WTC11 (cell line): ENCODE results near the gene TMEM272. TPM values are rescaled to one million over a fixed set of nuclear protein-coding genes. Genes with fewer than 3 reads are reported as not detected.

Experiments
- ATAC-seq: fragments of 200-7000 bp; cut with Tn5 transposase; 2 replicates; pipeline ENCODE4 v1.10.0; 2021; ENCODE audit warnings: mild to moderate bottlenecking, moderate library complexity
- CTCF ChIA-PET: fragments of 300-600 bp; sonication (Branson Sonifier 250); formaldehyde crosslinking; loops from one replicate; lab custom pipeline; 2021; ENCODE audit warnings: antibody characterized with exemption; lab: Charles Lee
- POLR2A ChIA-PET: fragments of 350-600 bp; sonication (Branson Sonifier 250); formaldehyde crosslinking; loops from one replicate; lab custom pipeline; 2021; ENCODE audit warnings: antibody characterized with exemption; lab: Charles Lee
- DNase-seq: peaks from one replicate; pipeline ENCODE4 v3.0.0; 2021; ENCODE audit warnings: low spot score
- H3K27ac Mint-ChIP-seq: 2 replicates; pipeline ENCODE4 v1.8.0; 2021; ENCODE audit warnings: mixed read lengths
- H3K27me3 Mint-ChIP-seq: 2 replicates; pipeline ENCODE4 v1.8.0; 2021; ENCODE audit warnings: low read depth, mild to moderate bottlenecking, moderate library complexity, mixed read lengths
- H3K36me3 Mint-ChIP-seq: 2 replicates; pipeline ENCODE4 v1.8.0; 2021; ENCODE audit warnings: mixed read lengths
- H3K4me1 Mint-ChIP-seq: 2 replicates; pipeline ENCODE4 v1.8.0; 2022; ENCODE audit warnings: mixed read lengths
- H3K4me3 Mint-ChIP-seq: 2 replicates; pipeline ENCODE4 v1.8.0; 2021; ENCODE audit warnings: mild to moderate bottlenecking, moderate library complexity, mixed read lengths
- H3K9me3 Mint-ChIP-seq: 2 replicates; pipeline ENCODE4 v1.8.0; 2021; ENCODE audit warnings: mixed read lengths
- AFF4 ChIP-seq: sonication (generic); formaldehyde crosslinking; IDR thresholded peaks from 2 replicates; pipeline ENCODE4 v1.8.1; 2023; ENCODE audit warnings: mild to moderate bottlenecking, missing genetic modification reagents, borderline replicate concordance
- CREM ChIP-seq: sonication (generic); formaldehyde crosslinking; IDR thresholded peaks from 2 replicates; pipeline ENCODE4 v1.8.1; 2022; ENCODE audit warnings: mild to moderate bottlenecking, missing genetic modification reagents, moderate library complexity
- ELF4 ChIP-seq: sonication (generic); formaldehyde crosslinking; IDR thresholded peaks from 2 replicates; pipeline ENCODE4 v1.8.1; 2022; ENCODE audit warnings: low read depth, mild to moderate bottlenecking, moderate library complexity, missing genetic modification reagents
- GABPB1 ChIP-seq: sonication (generic); formaldehyde crosslinking; IDR thresholded peaks from 2 replicates; pipeline ENCODE4 v1.8.1; 2023; ENCODE audit warnings: mild to moderate bottlenecking, missing genetic modification reagents
- GTF2I ChIP-seq: fragments of 250-450 bp; sonication (Bioruptor Pico); conservative IDR thresholded peaks from 2 replicates; pipeline ENCODE4 v1.4.0; 2021; ENCODE audit warnings: mild to moderate bottlenecking
- HMGXB4 ChIP-seq: sonication (generic); formaldehyde crosslinking; IDR thresholded peaks from 2 replicates; pipeline ENCODE4 v1.8.1; 2023; ENCODE audit warnings: mild to moderate bottlenecking, moderate library complexity, missing genetic modification reagents
- KAT7 ChIP-seq: sonication (generic); formaldehyde crosslinking; IDR thresholded peaks from 2 replicates; pipeline ENCODE4 v1.8.1; 2023; ENCODE audit warnings: missing genetic modification reagents, mild to moderate bottlenecking, borderline replicate concordance
- NFYB ChIP-seq: sonication (generic); formaldehyde crosslinking; conservative IDR thresholded peaks from 2 replicates; pipeline ENCODE4 v1.8.0; 2022; ENCODE audit warnings: low read depth, missing genetic modification reagents
- NR2C2 ChIP-seq: sonication (generic); formaldehyde crosslinking; IDR thresholded peaks from 2 replicates; pipeline ENCODE4 v1.8.0; 2022; ENCODE audit warnings: mild to moderate bottlenecking, missing genetic modification reagents
- PRRX2 ChIP-seq: fragments of 250-450 bp; sonication (Bioruptor Pico); IDR thresholded peaks from 2 replicates; pipeline ENCODE4 v1.8.0; 2021; ENCODE audit warnings: mild to moderate bottlenecking
- SOX15 ChIP-seq: fragments of 250-450 bp; sonication (Bioruptor Pico); IDR thresholded peaks from 2 replicates; pipeline ENCODE4 v1.9.0; 2021; ENCODE audit warnings: mild to moderate bottlenecking
- TEAD4 ChIP-seq: sonication (generic); formaldehyde crosslinking; IDR thresholded peaks from 2 replicates; pipeline ENCODE4 v1.8.0; 2022; ENCODE audit warnings: mild to moderate bottlenecking, missing genetic modification reagents
- TP53 ChIP-seq: sonication (generic); formaldehyde crosslinking; IDR thresholded peaks from 2 replicates; pipeline ENCODE4 v1.8.1; 2023; ENCODE audit warnings: mild to moderate bottlenecking, missing genetic modification reagents
- ZNF138 ChIP-seq: sonication (generic); formaldehyde crosslinking; conservative IDR thresholded peaks from 2 replicates; pipeline ENCODE4 v1.8.1; 2022; ENCODE audit warnings: mild to moderate bottlenecking, moderate library complexity, missing genetic modification reagents
- ZNF263 ChIP-seq: sonication (generic); formaldehyde crosslinking; IDR thresholded peaks from 2 replicates; pipeline ENCODE4 v1.8.1; 2022; ENCODE audit warnings: low read depth, mild to moderate bottlenecking, moderate library complexity, missing genetic modification reagents
- ZSCAN18 ChIP-seq: fragments of 250-450 bp; sonication (Bioruptor Pico); IDR thresholded peaks from 2 replicates; pipeline ENCODE4 v2.1.2; 2022; ENCODE audit warnings: mild to moderate bottlenecking, moderate library complexity
- total RNA-seq: library from RNA; stranded (reverse); gene quantifications from 3 replicates; pipeline ENCODE4 v1.2.3, GENCODE V29; 2021
- TF ChIP-seq, protein P1 (sequence below): fragments of 250-450 bp; sonication (Bioruptor Pico); conservative IDR thresholded peaks from 2 replicates; pipeline ENCODE4 v1.9.0; 2021; ENCODE audit warnings: mild to moderate bottlenecking
- TF ChIP-seq, protein P2 (sequence below): sonication (generic); formaldehyde crosslinking; IDR thresholded peaks from 2 replicates; pipeline ENCODE4 v1.8.1; 2022; ENCODE audit warnings: low read depth, missing genetic modification reagents, borderline replicate concordance
- TF ChIP-seq, protein P3 (sequence below): sonication (generic); formaldehyde crosslinking; IDR thresholded peaks from 2 replicates; pipeline ENCODE4 v1.8.1; 2023; ENCODE audit warnings: mild to moderate bottlenecking, missing genetic modification reagents, moderate library complexity

The TMEM272 gene
- total RNA-seq, 1 experiment from 2014 or later = not detected

DNA sequence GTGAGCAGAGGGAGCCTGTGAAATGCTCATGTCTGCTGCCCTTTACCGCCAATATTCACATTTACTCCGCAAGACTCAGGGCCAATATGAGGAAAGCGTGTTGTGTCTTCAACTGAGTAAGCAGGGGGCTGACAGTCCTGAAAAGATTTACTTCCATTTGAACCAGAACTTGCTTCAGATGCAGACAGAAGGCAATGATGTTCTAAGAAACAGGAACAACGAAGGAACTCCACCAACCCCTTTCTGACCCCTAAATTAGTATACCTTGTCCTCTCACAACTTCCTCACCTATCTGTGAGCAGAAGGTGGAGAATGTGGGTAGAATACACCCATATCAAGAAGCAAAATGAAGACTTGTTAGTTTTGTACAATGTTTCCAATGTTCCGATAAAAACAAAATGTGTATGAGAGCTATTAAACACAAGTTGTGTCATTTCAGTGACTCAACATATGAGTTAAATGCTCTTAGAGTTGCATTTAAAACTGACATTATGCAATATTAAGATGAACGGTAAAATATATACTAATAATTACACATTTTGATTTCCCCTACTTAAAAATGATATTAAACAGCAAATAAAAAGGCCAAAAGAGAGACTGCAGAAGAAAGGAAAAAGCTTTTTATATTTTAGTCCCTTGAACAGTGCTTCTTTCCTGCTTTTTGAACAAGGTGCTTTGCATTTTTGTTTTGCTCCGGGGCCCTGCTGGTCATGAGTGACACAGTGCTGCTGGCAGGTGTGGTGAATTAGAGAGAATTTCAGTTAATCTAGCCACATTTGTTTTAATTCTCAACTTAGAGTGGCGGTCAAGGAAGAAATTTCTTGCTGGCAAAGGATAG is 16.0 kb downstream of the TMEM272 start (continued):
- no peak for TF ChIP-seq ZSCAN18 (CRISPR knock-in tag)
- TF ChIP-seq, protein P1, sequence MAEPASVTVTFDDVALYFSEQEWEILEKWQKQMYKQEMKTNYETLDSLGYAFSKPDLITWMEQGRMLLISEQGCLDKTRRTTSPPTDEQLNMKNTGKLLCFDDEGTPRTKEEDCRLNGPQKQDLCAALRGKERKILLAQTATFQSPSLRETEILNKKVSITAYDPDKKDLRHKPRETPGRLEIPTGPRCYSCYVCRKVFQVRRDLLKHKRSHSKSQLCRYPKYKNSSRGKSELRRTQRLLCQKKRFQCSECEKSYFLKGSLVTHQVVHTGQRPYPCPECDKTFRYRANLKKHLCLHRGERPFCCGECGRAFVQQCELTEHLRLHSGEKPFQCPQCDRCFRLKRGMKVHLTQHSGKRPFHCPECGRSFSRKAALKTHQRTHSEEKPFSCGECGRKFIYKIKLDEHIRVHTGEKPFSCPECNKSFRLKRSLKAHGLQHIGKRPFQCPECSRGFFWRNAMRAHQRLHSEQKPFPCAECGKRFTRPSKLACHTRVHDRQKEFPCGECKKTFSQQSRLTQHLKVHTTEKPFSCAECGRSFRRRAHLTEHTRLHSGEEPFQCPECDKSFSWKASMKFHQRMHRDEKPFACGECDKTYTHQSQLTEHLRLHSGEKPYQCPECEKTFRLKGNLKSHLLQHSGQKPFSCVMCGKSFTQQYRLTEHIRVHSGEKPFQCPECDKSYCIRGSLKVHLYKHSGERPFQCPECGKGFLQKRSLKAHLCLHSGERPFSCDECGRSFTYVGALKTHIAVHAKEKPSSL (CRISPR knock-in tag) = no peak
- no peak for TF ChIP-seq ZNF138
- no peak for TF ChIP-seq GABPB1 (CRISPR knock-in tag)
- TF ChIP-seq GTF2I (CRISPR knock-in tag) = no peak

DNA sequence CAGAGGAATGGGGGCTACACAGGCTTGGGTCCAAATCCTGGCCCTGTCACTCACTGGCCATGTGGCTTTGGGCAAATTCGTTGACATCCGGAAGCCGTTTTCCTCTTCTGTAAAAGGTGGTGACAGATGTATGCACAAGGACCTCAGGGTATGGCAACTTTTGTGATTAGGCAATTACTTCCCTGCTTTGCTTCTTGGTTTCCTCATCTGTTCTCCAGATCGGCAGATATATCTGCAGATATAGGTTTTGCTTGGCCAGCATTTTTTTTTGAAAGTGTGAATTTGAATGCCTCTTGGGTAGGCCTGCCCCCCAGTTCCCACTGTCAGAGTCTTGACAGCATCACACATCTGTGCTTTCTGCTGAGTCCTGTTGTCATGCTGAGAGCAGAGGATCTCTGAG is 17.7 kb downstream of the TMEM272 start:
- DNase-seq (no peak), ATAC-seq (no peak)
- Mint-ChIP-seq H3K4me3 (no peak overlapping the region), H3K27ac (no peak overlapping the region), H3K9me3 (no peaks in the 10 kb centered on the region), H3K36me3 (no peaks in the 10 kb centered on the region), H3K27me3 (peaks cover 4% of the 10 kb centered on the region; the same call in 1 of the 2 replicates), H3K4me1 (peaks cover 15% of the 10 kb centered on the region)
- ChIA-PET POLR2A (no interaction called here), CTCF (interaction anchor here (1.1 to 2.1 kb wide), 3 partner anchors 18 to 176 kb away, joined by 3 to 8 read pairs (median 6); partner anchors contain the start of gene TMEM272)
- no peak for TF ChIP-seq ELF4 (CRISPR knock-in tag)
- TF ChIP-seq CREM = no peak
- TF ChIP-seq NFYB = no peak
- TF ChIP-seq NR2C2 (CRISPR knock-in tag) = no peak
- TF ChIP-seq, protein P2, sequence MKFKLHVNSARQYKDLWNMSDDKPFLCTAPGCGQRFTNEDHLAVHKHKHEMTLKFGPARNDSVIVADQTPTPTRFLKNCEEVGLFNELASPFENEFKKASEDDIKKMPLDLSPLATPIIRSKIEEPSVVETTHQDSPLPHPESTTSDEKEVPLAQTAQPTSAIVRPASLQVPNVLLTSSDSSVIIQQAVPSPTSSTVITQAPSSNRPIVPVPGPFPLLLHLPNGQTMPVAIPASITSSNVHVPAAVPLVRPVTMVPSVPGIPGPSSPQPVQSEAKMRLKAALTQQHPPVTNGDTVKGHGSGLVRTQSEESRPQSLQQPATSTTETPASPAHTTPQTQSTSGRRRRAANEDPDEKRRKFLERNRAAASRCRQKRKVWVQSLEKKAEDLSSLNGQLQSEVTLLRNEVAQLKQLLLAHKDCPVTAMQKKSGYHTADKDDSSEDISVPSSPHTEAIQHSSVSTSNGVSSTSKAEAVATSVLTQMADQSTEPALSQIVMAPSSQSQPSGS (CRISPR knock-in tag) = no peak
- no peak for TF ChIP-seq KAT7 (CRISPR knock-in tag)
- no peak for TF ChIP-seq SOX15 (CRISPR knock-in tag)
- no peak for TF ChIP-seq PRRX2 (CRISPR knock-in tag)
- no peak for TF ChIP-seq ZNF263 (CRISPR knock-in tag)
- TF ChIP-seq HMGXB4 = no peak
- TF ChIP-seq, protein P1 (CRISPR knock-in tag) = no peak
- TF ChIP-seq TP53 (CRISPR knock-in tag) = no peak
- TF ChIP-seq, protein P3, sequence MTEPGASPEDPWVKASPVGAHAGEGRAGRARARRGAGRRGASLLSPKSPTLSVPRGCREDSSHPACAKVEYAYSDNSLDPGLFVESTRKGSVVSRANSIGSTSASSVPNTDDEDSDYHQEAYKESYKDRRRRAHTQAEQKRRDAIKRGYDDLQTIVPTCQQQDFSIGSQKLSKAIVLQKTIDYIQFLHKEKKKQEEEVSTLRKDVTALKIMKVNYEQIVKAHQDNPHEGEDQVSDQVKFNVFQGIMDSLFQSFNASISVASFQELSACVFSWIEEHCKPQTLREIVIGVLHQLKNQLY = no peak
- TF ChIP-seq TEAD4 (CRISPR knock-in tag) = no peak
- no peak for TF ChIP-seq AFF4 (CRISPR knock-in tag)
